H1 (cell line): Measurements from ENCODE around the gene SEC11A. TPM values are rescaled to one million over a fixed set of nuclear protein-coding genes. Genes with fewer than 3 reads are reported as not detected.
A peak's percentile ranks its signal among the peaks of the same experiment; 100 is the strongest.

ENCODE experiments used
- CTCF ChIA-PET: fragments of 300-600 bp; sonication (Branson Sonifier 250); formaldehyde crosslinking; loops from one replicate; lab custom pipeline; 2021; ENCODE audit not compliant: partially characterized antibody; lab: Charles Lee
- POLR2A ChIA-PET: fragments of 300-600 bp; sonication (Branson Sonifier 250); formaldehyde crosslinking; loops from one replicate; lab custom pipeline; 2021; ENCODE audit warnings: inconsistent platforms; ENCODE audit not compliant: partially characterized antibody; lab: Charles Lee
- DNase-seq, 2 experiments: peaks; one replicate each; pipeline versions ENCODE4 v3.0.0 to v3.0.0-alpha.2; 2010 to 2022; ENCODE audit warnings: low spot score in 2 of 2, low read depth in 1 of 2, mixed read lengths in 1 of 2
- FAIRE-seq: peaks from 2 replicates; lab custom pipeline; 2011; peaks lifted over from hg19 to GRCh38; lab: Jason Lieb, UNC
- H2AFZ ChIP-seq: 2 replicates; pipeline ENCODE4 v1.8.1; 2012; ENCODE audit warnings: low read length, inconsistent platforms
- H2AK5ac ChIP-seq: 2 replicates; pipeline ENCODE4 v1.6.1; 2013; ENCODE audit warnings: low read depth, low read length
- H2BK120ac ChIP-seq: replicated peaks from 2 replicates; pipeline ENCODE3; 2013; ENCODE audit warnings: low read depth, low read length, inconsistent platforms
- H2BK12ac ChIP-seq: 2 replicates; pipeline ENCODE4 v1.6.1; 2013; ENCODE audit warnings: low read depth, low read length
- H2BK15ac ChIP-seq: 2 replicates; pipeline ENCODE4 v1.6.1; 2013; ENCODE audit warnings: low read length
- H2BK20ac ChIP-seq: 2 replicates; pipeline ENCODE4 v1.6.1; 2013; ENCODE audit warnings: low read length
- H2BK5ac ChIP-seq: 2 replicates; pipeline ENCODE4 v1.6.1; 2013; ENCODE audit warnings: low read depth, low read length
- H3K14ac ChIP-seq: 2 replicates; pipeline ENCODE4 v1.6.1; 2013; ENCODE audit warnings: inconsistent platforms; ENCODE audit not compliant: insufficient read length
- H3K18ac ChIP-seq: 2 replicates; pipeline ENCODE4 v1.6.1; 2013; ENCODE audit warnings: low read length; ENCODE audit errors: extremely low read depth
- H3K23ac ChIP-seq: 2 replicates; pipeline ENCODE4 v1.6.1; 2013; ENCODE audit warnings: inconsistent platforms; ENCODE audit not compliant: insufficient read length
- H3K23me2 ChIP-seq: 2 replicates; pipeline ENCODE4 v1.6.1; 2013; ENCODE audit warnings: low read depth, low read length
- H3K27ac ChIP-seq: 2 replicates; pipeline ENCODE4 v1.6.1; 2011; ENCODE audit warnings: low read depth, low read length, inconsistent platforms
- H3K27me3 ChIP-seq, 4 experiments: replicated peaks in 1 of 4; 1 replicate in 1 of 4; 2 replicates in 3 of 4; pipeline versions ENCODE4 v1.6.1 to v1.8.1; 2011 to 2013; ENCODE audit warnings: low read length in 3 of 4, mild to moderate bottlenecking in 3 of 4, inconsistent platforms in 2 of 4, mixed read lengths in 2 of 4, moderate library complexity in 1 of 4; ENCODE audit not compliant: control insufficient read depth in 3 of 4, insufficient read depth in 3 of 4; ENCODE audit errors: extremely low read depth in 1 of 4
- H3K36me3 ChIP-seq, 4 experiments: 2 replicates each; pipeline versions ENCODE4 v1.6.1 to v1.8.1; 2011 to 2013; ENCODE audit warnings: mild to moderate bottlenecking in 4 of 4, low read length in 3 of 4, moderate library complexity in 2 of 4, control low read depth in 1 of 4, inconsistent platforms in 1 of 4; ENCODE audit not compliant: insufficient read depth in 4 of 4, control insufficient read depth in 2 of 4
- H3K4ac ChIP-seq: replicated peaks from 2 replicates; pipeline ENCODE3; 2013; ENCODE audit warnings: low read length, low read depth, mixed read lengths, inconsistent platforms; ENCODE audit not compliant: insufficient read length
- H3K4me1 ChIP-seq, 4 experiments: replicated peaks in 1 of 4; 1 replicate in 1 of 4; 2 replicates in 3 of 4; pipeline versions ENCODE4 v1.6.1 to v1.8.1; 2011 to 2013; ENCODE audit warnings: low read length in 3 of 4, inconsistent platforms in 2 of 4, mixed read lengths in 1 of 4; ENCODE audit not compliant: insufficient read depth in 4 of 4, control insufficient read depth in 3 of 4
- H3K4me2 ChIP-seq, 2 experiments: 2 replicates each; pipeline versions ENCODE4 v1.6.1 to v1.8.1; 2011 to 2013; ENCODE audit warnings: low read depth in 2 of 2, low read length in 2 of 2, control low read depth in 1 of 2, inconsistent platforms in 1 of 2, mild to moderate bottlenecking in 1 of 2; ENCODE audit not compliant: insufficient read depth in 1 of 2
- H3K4me3 ChIP-seq, 4 experiments: fragments of 200-600, 300-600 bp in 1 of 4; sonication (generic), shearing (Covaris generic), sonication (Bioruptor Twin) in 1 of 4; 2 replicates each; pipeline versions ENCODE4 v1.5.1 to v1.8.1; 2011 to 2016; ENCODE audit warnings: low read length in 4 of 4, low read depth in 3 of 4, control low read depth in 2 of 4, inconsistent platforms in 2 of 4, mild to moderate bottlenecking in 2 of 4, mixed read lengths in 1 of 4, moderate library complexity in 1 of 4; ENCODE audit not compliant: insufficient read depth in 2 of 4; ENCODE audit errors: extremely low read depth in 1 of 4
- H3K56ac ChIP-seq: replicated peaks from 2 replicates; pipeline ENCODE3; 2013; ENCODE audit warnings: low read depth, mild to moderate bottlenecking, mixed read lengths, low read length, inconsistent platforms; ENCODE audit not compliant: insufficient read length
- H3K79me1 ChIP-seq: 2 replicates; pipeline ENCODE4 v1.6.1; 2013; ENCODE audit warnings: low read depth, low read length, control low read depth
- H3K79me2 ChIP-seq, 2 experiments: 2 replicates each; pipeline versions ENCODE4 v1.6.1 to v1.8.1; 2012 to 2013; ENCODE audit warnings: low read length in 2 of 2, mild to moderate bottlenecking in 2 of 2, inconsistent platforms in 1 of 2; ENCODE audit not compliant: insufficient read depth in 2 of 2, control insufficient read depth in 1 of 2
- H3K9ac ChIP-seq, 4 experiments: replicated peaks in 1 of 4; 1 replicate in 1 of 4; 2 replicates in 3 of 4; pipeline versions ENCODE4 v1.6.1 to v1.8.1; 2011 to 2013; ENCODE audit warnings: low read depth in 3 of 4, low read length in 3 of 4, control low read depth in 2 of 4, mild to moderate bottlenecking in 2 of 4, moderate library complexity in 2 of 4, inconsistent platforms in 1 of 4; ENCODE audit errors: extremely low read depth in 1 of 4
- H3K9me3 ChIP-seq, 2 experiments: 2 replicates each; pipeline versions ENCODE4 v1.6.1 to v1.8.1; 2012 to 2013; ENCODE audit warnings: mild to moderate bottlenecking in 2 of 2, moderate library complexity in 2 of 2, control low read depth in 1 of 2, inconsistent platforms in 1 of 2, low read depth in 1 of 2, low read length in 1 of 2, mixed read lengths in 1 of 2; ENCODE audit not compliant: insufficient read depth in 2 of 2
- H4K20me1 ChIP-seq, 2 experiments: replicated peaks in 1 of 2; 2 replicates each; pipeline versions ENCODE3 to v1.8.1; 2011 to 2013; ENCODE audit warnings: inconsistent platforms in 2 of 2, low read length in 2 of 2, mild to moderate bottlenecking in 1 of 2; ENCODE audit not compliant: insufficient read depth in 2 of 2, control insufficient read depth in 1 of 2
- H4K5ac ChIP-seq: 2 replicates; pipeline ENCODE4 v1.6.1; 2013; ENCODE audit warnings: low read length, low read depth, mixed read lengths, inconsistent platforms; ENCODE audit not compliant: insufficient read length
- H4K8ac ChIP-seq: 2 replicates; pipeline ENCODE4 v1.8.0; 2013; ENCODE audit warnings: mild to moderate bottlenecking, moderate library complexity, low read length, inconsistent platforms; ENCODE audit not compliant: insufficient read depth; ENCODE audit errors: extremely low read depth
- H4K91ac ChIP-seq: replicated peaks from 2 replicates; pipeline ENCODE3; 2013; ENCODE audit warnings: low read length, mixed read lengths, inconsistent platforms; ENCODE audit not compliant: insufficient read length
- CREB1 ChIP-seq: IDR thresholded peaks from 2 replicates; pipeline ENCODE4 v1.6.1; 2012; ENCODE audit warnings: inconsistent platforms
- EGR1 ChIP-seq: IDR thresholded peaks from 2 replicates; pipeline ENCODE4 v1.6.1; 2011; ENCODE audit warnings: low read depth, low read length, borderline replicate concordance
- GABPA ChIP-seq: IDR thresholded peaks from 2 replicates; pipeline ENCODE4 v1.6.1; 2011; ENCODE audit warnings: mild to moderate bottlenecking, low read length, moderate library complexity, borderline replicate concordance; ENCODE audit not compliant: insufficient read depth
- HDAC2 ChIP-seq, 2 experiments: fragments of 300-600 bp in 1 of 2; sonication (generic) in 1 of 2; IDR thresholded peaks; 2 replicates each; pipeline ENCODE4 v1.6.1; 2011 to 2012; ENCODE audit warnings: low read depth in 2 of 2, low read length in 2 of 2, mild to moderate bottlenecking in 2 of 2, moderate library complexity in 2 of 2, borderline replicate concordance in 1 of 2, inconsistent platforms in 1 of 2
- POLR2AphosphoS5 ChIP-seq: IDR thresholded peaks from 2 replicates; pipeline ENCODE4 v1.6.1; 2011; ENCODE audit warnings: low read depth, low read length
- RAD21 ChIP-seq, 2 experiments: IDR thresholded peaks in 1 of 2; conservative IDR thresholded peaks in 1 of 2; 2 replicates each; pipeline ENCODE4 v1.6.1; 2011; ENCODE audit warnings: low read depth in 2 of 2, low read length in 2 of 2, improper control_type of control experiment in 1 of 2, inconsistent platforms in 1 of 2, mild to moderate bottlenecking in 1 of 2, moderate library complexity in 1 of 2
- RXRA ChIP-seq: IDR thresholded peaks from 2 replicates; pipeline ENCODE4 v1.6.1; 2011; ENCODE audit warnings: low read depth, mild to moderate bottlenecking, low read length, moderate library complexity; ENCODE audit not compliant: insufficient read depth
- SP2 ChIP-seq: IDR thresholded peaks from 2 replicates; pipeline ENCODE4 v1.6.1; 2012; ENCODE audit warnings: mild to moderate bottlenecking, low read length, inconsistent platforms
- SP4 ChIP-seq: IDR thresholded peaks from 2 replicates; pipeline ENCODE4 v1.6.1; 2012; ENCODE audit warnings: low read length, inconsistent platforms
- TAF1 ChIP-seq: IDR thresholded peaks from 2 replicates; pipeline ENCODE4 v1.6.1; 2011; ENCODE audit warnings: mild to moderate bottlenecking, low read depth, low read length
- TBP ChIP-seq: IDR thresholded peaks from 2 replicates; pipeline ENCODE4 v1.6.1; 2011; ENCODE audit warnings: low read depth, low read length, improper control_type of control experiment
- WGBS, 2 experiments: shearing (Covaris generic) in 1 of 2; methylation state at CpG; one replicate each; pipeline versions ENCODE4 v1.1.6 to v1.1.7; 2013 to 2015; ENCODE audit warnings: low lambda C conversion rate in 2 of 2, mixed read lengths in 2 of 2, inconsistent platforms in 1 of 2, low coverage in 1 of 2, missing lambda C conversion rate in 1 of 2; ENCODE audit not compliant: insufficient replicate concordance in 2 of 2, insufficient coverage in 1 of 2, insufficient read length in 1 of 2; ENCODE audit errors: extremely low coverage in 1 of 2, missing lambda C conversion rate in 1 of 2; 5-methylcytosine and 5-hydroxymethylcytosine counted together
- polyA plus RNA-seq, 7 experiments: library from polyadenylated mRNA; depleted of rRNA in 3 of 7; stranded (reverse) in 5 of 7; unstranded in 2 of 7; fragments of >200 nt in 5 of 7; fragments of 200-250 nt in 2 of 7; gene quantifications; 1 replicate in 5 of 7; 2 replicates in 1 of 7; 4 replicates in 1 of 7; pipeline versions ENCODE4 v1.2.1 to v1.2.3, GENCODE V29; 2011 to 2013; ENCODE audit warnings: missing spikeins in 2 of 7, mixed read lengths in 2 of 7
- total RNA-seq: library from RNA; stranded (reverse); fragmentation: NEBNext Ultra II Directional; extraction: Animal tissue kit (Norgen Biotek cat#: 25700); gene quantifications from 2 replicates; pipeline ENCODE4 v1.2.1, GENCODE V29; 2021

The SEC11A gene
- total and polyA plus RNA-seq, 2 of the 8 experiments (the other 6 are each of a cell fraction or from before 2014, with no cell fraction given), result 268 to 316 TPM

DNA sequence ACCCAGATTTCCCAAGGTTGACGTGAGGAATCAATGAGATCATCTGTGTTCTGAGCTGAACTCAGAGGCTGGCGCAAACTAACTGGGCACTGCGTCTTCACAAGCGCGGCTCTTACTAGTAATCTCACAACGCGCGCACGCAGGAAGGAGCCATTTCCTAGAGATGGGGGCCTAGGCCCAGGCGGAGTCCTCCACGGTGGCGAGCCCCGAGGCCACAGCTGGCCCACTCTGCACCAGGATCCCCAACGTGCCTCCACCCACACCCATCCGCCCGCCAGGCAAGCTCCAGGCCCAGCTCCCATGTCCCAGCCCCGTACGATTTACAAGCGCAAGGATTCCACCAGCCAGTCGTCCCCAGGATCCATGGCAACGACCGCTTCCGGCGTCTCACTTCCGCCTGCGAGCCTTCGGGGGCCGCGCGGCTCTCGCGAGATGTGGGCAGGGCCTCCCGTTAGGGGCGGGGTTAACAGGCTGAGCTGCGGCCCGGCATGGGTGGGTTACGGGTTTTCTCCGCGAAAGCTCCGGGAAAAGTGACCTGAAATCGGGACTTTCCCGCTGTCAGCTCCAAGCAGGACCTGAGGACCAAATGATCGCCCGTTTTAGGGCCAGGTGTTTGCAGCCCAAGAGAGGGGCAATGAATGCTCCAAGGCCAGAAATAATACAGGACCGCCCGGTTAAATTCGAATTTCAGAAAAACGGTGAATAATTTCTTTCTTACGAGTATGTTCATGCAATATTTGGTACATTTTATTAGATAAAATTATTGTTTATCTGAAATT is 61.8 kb downstream of the SEC11A start, which contains the start of gene WDR73:
WDR73 (minus strand) TSS at position 374 of the 779 bp plus-strand sequence; CDS start at position 365, 9 bp downstream.
- H4K91ac ChIP-seq, result peak within 1 kb of the TSS; percentile 36
- peak within 1 kb of the TSS; percentile 98 to 99 for H3K4me2 ChIP-seq
- H3K27ac ChIP-seq, result peak within 1 kb of the TSS; percentile 87
- H3K9ac ChIP-seq, result peak within 1 kb of the TSS; percentile 84 to 95 (median 94)
- H4K8ac ChIP-seq, result peak within 1 kb of the TSS; percentile 90; the same call in 1 of the 2 replicates
- no peak within 1 kb of the TSS for H2BK120ac ChIP-seq
- peak within 1 kb of the TSS; percentile 27 for H4K5ac ChIP-seq
- H3K56ac ChIP-seq, result peak within 1 kb of the TSS; percentile 51
- peak; percentile 70 to 98 for DNase-seq
- POLR2A ChIA-PET, result interaction anchor here (0.8 to 3.8 kb wide), 21 partner anchors 9 to 163 kb away, joined by 3 to 38 read pairs (median 5); partner anchors contain the start of genes ALPK3 and ZSCAN2
- peaks cover 3% of the 10 kb centered on the region; the same call in 1 of the 2 replicates for H3K79me1 ChIP-seq
- no peak for FAIRE-seq
- H3K4ac ChIP-seq, result peak within 1 kb of the TSS; percentile 63
- no peak within 1 kb of the TSS for H2BK15ac ChIP-seq
- CTCF ChIA-PET, result interaction anchor here (0.6 to 10.6 kb wide), 19 partner anchors 14 to 642 kb away, joined by 3 to 86 read pairs (median 4); partner anchors contain the start of gene ZSCAN2
- peaks cover 0 to 13% (median 9%) of the 10 kb centered on the region in 4 experiments; a peak in 5 of 7 replicates for H3K27me3 ChIP-seq
- H3K36me3 ChIP-seq, result peaks cover 5 to 30% (median 13%) of the 10 kb centered on the region in 4 experiments; a peak in 6 of 8 replicates
- H2BK12ac ChIP-seq, result no peak within 1 kb of the TSS
- peak within 1 kb of the TSS; percentile 95 for H3K18ac ChIP-seq
- peak within 1 kb of the TSS; percentile 93 for H2BK5ac ChIP-seq
- H2AFZ ChIP-seq, result peak within 1 kb of the TSS; percentile 75
- H4K20me1 ChIP-seq, result peaks cover 0 to 1% of the 10 kb centered on the region in 2 experiments
- 1% methylated on average over 49 of the region's 49 CpGs; no CpG with 5 or more reads in 1 of the 2 experiments for WGBS, 2 experiments
- H3K79me2 ChIP-seq, result peaks cover 0 to 9% of the 10 kb centered on the region in 2 experiments; a peak in 2 of 4 replicates
- no peak within 1 kb of the TSS for H3K14ac ChIP-seq
- H3K23ac ChIP-seq, result no peak within 1 kb of the TSS
- peaks cover 0 to 19% (median 12%) of the 10 kb centered on the region in 4 experiments; a peak in 6 of 7 replicates for H3K4me1 ChIP-seq
- no peaks in the 10 kb centered on the region for H3K9me3 ChIP-seq
- H2AK5ac ChIP-seq, result peak within 1 kb of the TSS; percentile 54
- H3K23me2 ChIP-seq, result peaks cover 10% of the 10 kb centered on the region
- H3K4me3 ChIP-seq, result peak within 1 kb of the TSS; percentile 86 to 100 (median 95)
- no peak within 1 kb of the TSS for H2BK20ac ChIP-seq
- TF ChIP-seq SP2, result no peak
- peak; percentile 88; the same call in 1 of the 2 replicates for TF ChIP-seq GABPA
- peak; percentile 79 for TF ChIP-seq TAF1
- peak; percentile 20 for TF ChIP-seq POLR2AphosphoS5
- peak; percentile 23; the same call in 1 of the 2 replicates for TF ChIP-seq CREB1
- no peak for TF ChIP-seq RXRA
- TF ChIP-seq RAD21 (IDR thresholded peaks at IDR 0.05 in 1 of 2, conservative IDR thresholded peaks at IDR 0.05 in 1 of 2; ENCODE audit: low read depth in 2 of 2, low read length in 2 of 2), result no peak
- no peak; a peak in 1 of 4 replicates for TF ChIP-seq HDAC2 (IDR thresholded peaks at IDR 0.05; ENCODE audit: borderline replicate concordance in 1 of 2, low read depth in 2 of 2, low read length in 2 of 2)
- no peak for TF ChIP-seq EGR1
- TF ChIP-seq SP4, result 0 out of 2 replicates have a peak, but pooled peaks have one; percentile 55
- peak; percentile 57 for TF ChIP-seq TBP
